SU-DHL-6 (cell line): ENCODE measurements around the gene ZNF26.

ENCODE experiments used
- H2AFZ ChIP-seq: fragments of 200-600 bp; sonication (generic); 2 replicates; pipeline ENCODE4 v1.6.1; 2014; ENCODE audit warnings: low read depth, mild to moderate bottlenecking, moderate library complexity, mixed read lengths, antibody characterized with exemption, low read length; ENCODE audit not compliant: severe bottlenecking
- H3F3A ChIP-seq: fragments of 200-600 bp; shearing (Covaris generic); 2 replicates; pipeline ENCODE4 v1.6.0; 2016; ENCODE audit warnings: antibody characterized with exemption, mild to moderate bottlenecking; ENCODE audit not compliant: insufficient read depth
- H3K27ac ChIP-seq: fragments of 200-600 bp; sonication (generic); 2 replicates; pipeline ENCODE4 v1.5.1; 2016; ENCODE audit warnings: low read depth, mild to moderate bottlenecking, low read length, moderate library complexity, mixed read lengths
- H3K27me3 ChIP-seq: fragments of 200-600 bp; sonication (generic), shearing (Covaris generic); 2 replicates; pipeline ENCODE4 v1.6.0; 2014; ENCODE audit warnings: mild to moderate bottlenecking, low read length
- H3K36me3 ChIP-seq: fragments of 200-600 bp; sonication (generic); 2 replicates; pipeline ENCODE4 v1.6.1; 2014; ENCODE audit warnings: mild to moderate bottlenecking, low read length, mixed read lengths
- H3K4me2 ChIP-seq: fragments of 300-600, 200-600 bp; shearing (Covaris generic), sonication (generic); 2 replicates; pipeline ENCODE4 v1.6.0; 2014; ENCODE audit warnings: low read length, low read depth, mild to moderate bottlenecking; ENCODE audit not compliant: poor library complexity, severe bottlenecking
- H3K4me3 ChIP-seq: fragments of 200-600 bp; sonication (generic); 2 replicates; pipeline ENCODE4 v1.5.1; 2014; ENCODE audit warnings: antibody characterized with exemption, low read length, mild to moderate bottlenecking, mixed read lengths; ENCODE audit not compliant: insufficient read depth, poor library complexity, severe bottlenecking
- H3K79me2 ChIP-seq: fragments of 200-600 bp; sonication (generic); 2 replicates; pipeline ENCODE4 v1.6.1; 2014; ENCODE audit warnings: mild to moderate bottlenecking, low read length, moderate library complexity; ENCODE audit not compliant: insufficient read depth
- H3K9ac ChIP-seq: fragments of 200-600 bp; sonication (generic); 2 replicates; pipeline ENCODE4 v1.7.0; 2014; ENCODE audit warnings: mild to moderate bottlenecking, low read length
- H3K9me2 ChIP-seq: fragments of 200-600 bp; sonication (generic); replicated peaks from 2 replicates; pipeline ENCODE4 v1.6.1; 2014; ENCODE audit warnings: low read length; ENCODE audit not compliant: insufficient read depth
- H3K9me3 ChIP-seq: fragments of 200-600 bp; sonication (generic); 2 replicates; pipeline ENCODE4 v1.6.1; 2014; ENCODE audit warnings: low read length, mixed read lengths; ENCODE audit not compliant: insufficient read depth
- H4K20me1 ChIP-seq: fragments of 200-600 bp; sonication (generic); 2 replicates; pipeline ENCODE4 v1.6.1; 2014; ENCODE audit warnings: low read depth, mild to moderate bottlenecking, antibody characterized with exemption, low read length, moderate library complexity, mixed read lengths
- CTCF ChIP-seq: fragments of 200-600 bp; sonication (generic); IDR thresholded peaks from one replicate; pipeline ENCODE4 v1.5.1; 2017; ENCODE audit warnings: antibody characterized with exemption, mild to moderate bottlenecking, low read length, moderate library complexity; ENCODE audit not compliant: insufficient read depth, poor library complexity, severe bottlenecking
- EZH2phosphoT487 ChIP-seq: fragments of 200-600 bp; sonication (generic), shearing (Covaris generic); conservative IDR thresholded peaks from 2 replicates; pipeline ENCODE4 v1.6.1; 2018; ENCODE audit warnings: mild to moderate bottlenecking, antibody characterized with exemption, low read length, moderate library complexity, mixed read lengths

ZNF26 gene

GRCh38 chr12:132965796-132966195 lies 20.4 kb upstream of the ZNF26 start:
- no peak overlapping the region for H2AFZ ChIP-seq
- peaks cover 26% of the 10 kb centered on the region; the same call in 1 of the 2 replicates for H3K9me3 ChIP-seq
- TF ChIP-seq CTCF = no peak
- TF ChIP-seq EZH2phosphoT487 = no peak
- H3K79me2 ChIP-seq = no peaks in the 10 kb centered on the region
- no peak overlapping the region for H3K4me3 ChIP-seq
- no peaks in the 10 kb centered on the region for H3F3A ChIP-seq
- H3K9me2 ChIP-seq = no peaks in the 10 kb centered on the region
- H3K4me2 ChIP-seq = no peak overlapping the region
- H3K27ac ChIP-seq = no peak overlapping the region
- no peaks in the 10 kb centered on the region for H3K36me3 ChIP-seq
- no peak overlapping the region for H3K9ac ChIP-seq
- no peaks in the 10 kb centered on the region for H3K27me3 ChIP-seq
- no peaks in the 10 kb centered on the region for H4K20me1 ChIP-seq

DNA sequence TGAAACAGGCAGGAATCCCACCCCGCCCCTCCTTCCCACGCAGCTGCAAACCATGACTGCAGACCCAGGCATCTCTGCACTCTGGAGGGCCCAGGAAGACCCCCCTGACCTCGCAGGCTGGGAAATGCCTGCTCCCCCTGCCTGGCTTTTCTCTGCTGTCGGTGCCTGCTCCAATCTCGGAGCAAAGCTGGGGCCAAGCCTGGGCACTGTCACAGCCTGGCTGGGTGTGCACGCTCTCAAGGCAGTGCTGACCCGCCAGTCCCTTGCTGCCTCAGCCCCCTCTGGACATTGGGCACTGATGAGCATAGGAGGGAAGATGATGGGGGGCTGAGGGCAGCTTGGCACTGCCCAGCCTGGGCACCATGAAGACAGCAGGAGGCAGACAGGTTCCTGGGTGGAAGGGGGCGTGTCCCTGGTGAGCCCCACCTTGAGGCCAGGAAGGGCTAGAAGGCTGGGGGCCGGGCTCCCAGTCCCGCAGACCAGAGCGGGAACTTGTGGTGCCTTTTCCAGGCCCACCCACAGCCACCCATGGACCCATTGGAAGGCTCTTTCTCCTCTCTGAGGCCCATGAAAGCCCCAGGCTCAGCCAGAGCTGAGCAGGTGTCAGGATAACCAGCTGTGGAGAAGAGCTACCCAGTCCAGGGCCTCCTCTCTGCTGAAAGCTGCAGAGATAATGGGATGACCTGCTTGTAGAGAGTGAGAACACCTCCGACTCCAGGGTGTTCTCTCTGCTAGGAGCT lies 19.3 kb upstream of the ZNF26 start:
- Histone ChIP-seq H3K27ac (no peak overlapping the region), H3K9me3 (peaks cover 26% of the 10 kb centered on the region; the same call in 1 of the 2 replicates), H3F3A (no peaks in the 10 kb centered on the region), H3K4me3 (no peak overlapping the region), H3K9ac (no peak overlapping the region), H3K79me2 (no peaks in the 10 kb centered on the region), H4K20me1 (no peaks in the 10 kb centered on the region), H3K36me3 (no peaks in the 10 kb centered on the region), H2AFZ (no peak overlapping the region), H3K27me3 (no peaks in the 10 kb centered on the region), H3K9me2 (no peaks in the 10 kb centered on the region), H3K4me2 (no peak overlapping the region)
- TF ChIP-seq EZH2phosphoT487 (no peak), CTCF (no peak)

- Histone ChIP-seq H2AFZ (no peak overlapping the region), H3K79me2 (no peaks in the 10 kb centered on the region), H3K4me3 (no peak overlapping the region), H3K9me2 (no peaks in the 10 kb centered on the region), H3K27ac (no peak overlapping the region), H3F3A (no peaks in the 10 kb centered on the region), H3K9me3 (peaks cover 30% of the 10 kb centered on the region; the same call in 1 of the 2 replicates), H3K27me3 (no peaks in the 10 kb centered on the region), H3K4me2 (no peak overlapping the region), H3K9ac (no peak overlapping the region), H4K20me1 (no peaks in the 10 kb centered on the region), H3K36me3 (no peaks in the 10 kb centered on the region)
- TF ChIP-seq CTCF = no peak
- TF ChIP-seq EZH2phosphoT487 = no peak
Observed at GRCh38 chr12:132967736-132968135, 18.4 kb upstream of the ZNF26 start.
